ENCODE measurements around the gene P2RY13. TPM values are rescaled to one million over a fixed set of nuclear protein-coding genes. Genes with fewer than 3 reads are reported as not detected.

Gene P2RY13
- polyA plus RNA-seq, 1 donor from 2014 or later: 0.46 TPM

- Mint-ChIP-seq H3K4me1 (no peaks in the 10 kb centered on the region), H3K4me3 (no peak overlapping the region), H3K27ac (no peak overlapping the region), H3K9me3 (no peaks in the 10 kb centered on the region), H3K27me3 (peaks cover 3% of the 10 kb centered on the region), H3K36me3 (no peaks in the 10 kb centered on the region)
These were observed 38.7 kb downstream of the P2RY13 start for GRCh38 chr3:151290673-151291072.

GRCh38 chr3:151289445-151289844, 39.9 kb downstream of the P2RY13 start:
- Mint-ChIP-seq H3K4me1 (no peaks in the 10 kb centered on the region), H3K36me3 (no peaks in the 10 kb centered on the region), H3K4me3 (no peak overlapping the region), H3K27ac (no peak overlapping the region), H3K9me3 (no peaks in the 10 kb centered on the region), H3K27me3 (peaks cover 3% of the 10 kb centered on the region)

DNA sequence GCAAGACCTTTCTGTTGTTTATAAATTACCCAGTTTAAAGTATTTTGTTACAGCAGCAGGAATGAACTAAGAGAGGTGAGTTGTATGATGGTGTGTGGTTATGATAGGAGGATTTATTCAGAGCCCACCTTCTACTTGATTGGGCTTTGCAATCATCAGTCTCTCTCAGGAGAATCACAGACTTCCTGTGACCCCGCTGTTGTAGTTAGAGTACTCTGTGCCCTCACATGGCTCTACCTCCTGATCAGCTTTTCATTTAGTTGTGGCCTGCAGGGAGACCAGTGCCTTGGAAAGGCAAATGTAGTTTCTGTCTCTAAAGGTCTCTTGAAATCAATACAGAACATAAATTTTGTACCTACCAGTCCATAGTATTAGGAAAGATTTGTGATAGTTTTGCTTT, 43.4 kb downstream of the P2RY13 start:
- Mint-ChIP-seq H3K4me1 (peaks cover 0 to 3% (median 0%) of the 10 kb centered on the region in 3 donors), H3K4me3 (no peak overlapping the region), H3K27me3 (no peaks in the 10 kb centered on the region), H3K9me3 (no peaks in the 10 kb centered on the region), H3K27ac (no peak overlapping the region), H3K36me3 (no peaks in the 10 kb centered on the region)

GRCh38 chr3:151283907-151284461, 45.4 kb downstream of the P2RY13 start:
- Mint-ChIP-seq H3K27ac (no peak overlapping the region), H3K27me3 (no peaks in the 10 kb centered on the region), H3K36me3 (no peaks in the 10 kb centered on the region), H3K4me3 (no peak overlapping the region), H3K9me3 (no peaks in the 10 kb centered on the region), H3K4me1 (peaks cover 7 to 10% (median 8%) of the 10 kb centered on the region in 3 donors)

DNA sequence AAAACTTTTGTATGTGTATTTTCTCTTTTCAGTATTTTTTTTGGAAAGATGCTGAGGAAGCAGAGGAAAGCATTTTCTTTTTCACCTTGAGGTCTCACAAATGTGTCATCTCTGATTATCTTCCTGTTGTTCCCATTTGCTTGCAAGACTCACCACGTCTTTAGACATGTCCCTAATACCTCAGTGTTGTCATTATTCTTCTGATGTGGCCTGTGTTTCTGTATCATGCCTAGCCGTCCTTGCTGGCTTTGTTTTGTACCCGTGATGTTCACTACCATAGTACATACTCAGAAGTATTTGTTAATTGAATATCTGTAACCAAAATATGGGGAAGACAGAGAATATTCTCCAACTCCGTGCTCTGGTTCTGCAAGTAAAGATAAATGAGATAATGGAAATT, 46.0 kb downstream of the P2RY13 start:
- Mint-ChIP-seq H3K36me3 (no peaks in the 10 kb centered on the region), H3K4me3 (peak overlapping the region in 1 of 4 donors; percentile 39), H3K27me3 (no peaks in the 10 kb centered on the region), H3K9me3 (no peaks in the 10 kb centered on the region), H3K4me1 (peaks cover 13 to 16% (median 14%) of the 10 kb centered on the region in 3 donors), H3K27ac (no peak overlapping the region)

DNA sequence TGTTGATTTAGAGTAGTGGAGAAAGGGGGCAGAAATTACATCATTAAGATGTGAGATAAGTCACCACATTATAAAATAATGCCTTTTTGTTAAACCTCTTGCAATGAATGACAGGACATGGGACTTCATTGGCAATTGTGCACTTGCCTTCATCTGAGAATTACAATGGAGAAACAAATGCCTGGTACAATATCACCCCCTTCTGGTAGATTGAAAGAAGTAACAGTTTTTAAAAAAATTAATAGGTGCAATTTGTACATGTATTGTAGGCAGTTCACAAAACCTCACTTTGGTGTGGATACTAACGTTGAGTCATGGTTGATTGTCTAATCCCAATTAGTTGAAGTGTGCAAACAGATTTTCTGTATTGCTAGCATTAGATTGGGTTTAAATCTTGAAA, 46.4 kb downstream of the P2RY13 start:
- H3K4me3 Mint-ChIP-seq: no peak overlapping the region
- H3K36me3 Mint-ChIP-seq: no peaks in the 10 kb centered on the region
- peaks cover 16 to 20% (median 19%) of the 10 kb centered on the region in 3 donors for H3K4me1 Mint-ChIP-seq
- peak overlapping the region in 1 of 3 donors; percentile 11 for H3K27ac Mint-ChIP-seq
- H3K27me3 Mint-ChIP-seq: no peaks in the 10 kb centered on the region
- no peaks in the 10 kb centered on the region for H3K9me3 Mint-ChIP-seq

DNA sequence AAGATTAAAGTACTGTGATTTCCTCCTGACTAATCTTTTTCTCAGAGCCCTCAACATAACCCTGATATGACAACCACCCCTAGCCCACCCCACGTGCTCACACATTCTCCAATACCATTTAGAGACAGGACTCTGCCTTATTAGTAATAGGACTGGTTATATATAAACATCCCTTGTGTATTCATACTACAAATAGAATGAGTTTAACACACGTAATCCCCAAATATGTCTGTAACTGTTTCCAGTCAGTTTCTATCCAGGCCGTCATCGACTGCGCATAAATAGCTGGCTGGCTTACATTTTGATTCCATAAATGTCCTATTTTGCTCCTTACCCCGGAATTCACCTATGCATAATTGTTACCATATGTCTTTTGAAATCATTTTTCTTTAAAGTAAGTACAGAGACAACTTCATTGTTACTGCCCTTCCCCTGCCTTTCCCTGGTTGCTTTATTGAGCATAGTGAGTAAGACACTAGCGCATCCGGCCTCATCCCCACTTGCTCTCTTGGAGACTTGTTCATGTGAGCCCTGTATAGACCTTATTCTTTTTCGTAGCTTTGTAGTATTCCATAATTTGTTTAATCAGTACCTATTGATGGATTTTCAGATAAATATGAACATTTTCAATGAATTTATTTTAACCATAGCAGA, 47.6 kb downstream of the P2RY13 start:
- peak overlapping the region in 1 of 3 donors; percentile 17 for H3K27ac Mint-ChIP-seq
- peaks cover 22 to 25% (median 25%) of the 10 kb centered on the region in 3 donors for H3K4me1 Mint-ChIP-seq
- H3K27me3 Mint-ChIP-seq: no peaks in the 10 kb centered on the region
- H3K4me3 Mint-ChIP-seq: no peak overlapping the region
- no peaks in the 10 kb centered on the region for H3K9me3 Mint-ChIP-seq
- H3K36me3 Mint-ChIP-seq: no peaks in the 10 kb centered on the region

GRCh38 chr3:151278230-151278629, 51.1 kb downstream of the P2RY13 start, which contains the start of gene P2RY14:
P2RY14 (minus strand) TSS chr3:151278542; CDS start chr3:151214316, 64,226 bp downstream.
- Mint-ChIP-seq H3K36me3 (no peaks in the 10 kb centered on the region), H3K27ac (peak within 1 kb of the TSS; percentile 75 to 99 (median 97)), H3K4me1 (peaks cover 44 to 58% (median 56%) of the 10 kb centered on the region in 3 donors), H3K4me3 (peak within 1 kb of the TSS; percentile 37 to 82 (median 60)), H3K27me3 (no peaks in the 10 kb centered on the region), H3K9me3 (no peaks in the 10 kb centered on the region)

DNA sequence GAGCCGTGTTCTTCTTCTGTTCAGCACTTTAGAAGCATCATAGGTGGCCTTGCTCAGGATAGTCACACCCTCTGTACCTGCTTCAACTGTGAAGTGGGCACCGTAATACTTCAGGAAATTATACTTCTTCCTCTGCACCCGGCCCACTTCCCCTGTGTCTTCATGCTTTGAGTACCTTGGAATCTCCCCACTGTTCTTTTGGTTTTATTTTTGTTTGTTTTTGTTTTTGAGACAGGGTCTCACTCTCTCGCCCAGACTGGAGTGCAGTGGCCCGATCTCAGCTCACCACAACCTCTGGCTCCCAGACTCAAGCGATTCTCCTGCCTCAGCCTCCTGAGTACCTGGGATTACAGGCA, 52.7 kb downstream of the P2RY13 start:
- Mint-ChIP-seq H3K9me3 (no peaks in the 10 kb centered on the region), H3K4me1 (peaks cover 44 to 62% (median 55%) of the 10 kb centered on the region in 3 donors), H3K36me3 (no peaks in the 10 kb centered on the region), H3K27me3 (no peaks in the 10 kb centered on the region), H3K27ac (peak overlapping the region; percentile 93 to 99 (median 97)), H3K4me3 (peak overlapping the region; percentile 72 to 82 (median 76))

Other genes with a start within 250 kb of the P2RY13 start
- gene MED12L, start 243.9 kb downstream of the P2RY13 start, polyA plus RNA-seq: 0.05 TPM
- 1.1 TPM for gene GPR171, start 126.3 kb downstream of the P2RY13 start, polyA plus RNA-seq
- 4.8 TPM for gene P2RY14, start 51.0 kb downstream of the P2RY13 start, polyA plus RNA-seq
- not detected for gene GPR87, start 12.7 kb downstream of the P2RY13 start, polyA plus RNA-seq
- 1.7 TPM for gene P2RY12, start 55.2 kb upstream of the P2RY13 start, polyA plus RNA-seq
- gene IGSF10, start 131.5 kb upstream of the P2RY13 start, polyA plus RNA-seq: not detected